PC-3 (cell line): ENCODE results near the gene ITGA3.

Experiments used
- EZH2phosphoT487 ChIP-seq: fragments of 300-600 bp; sonication (generic); IDR thresholded peaks from 2 replicates; pipeline ENCODE4 v1.6.1; 2018; ENCODE audit warnings: mild to moderate bottlenecking, antibody characterized with exemption, low read length, borderline replicate concordance
- TF ChIP-seq, protein P1 (sequence below): fragments of 300-600 bp; sonication (generic); conservative IDR thresholded peaks from 2 replicates; pipeline ENCODE4 v1.5.1; 2017; ENCODE audit warnings: antibody characterized with exemption, low read depth, mild to moderate bottlenecking, low read length

GRCh38 chr17:50020841-50021599 lies 34.9 kb upstream of the ITGA3 start:
- no peak for TF ChIP-seq EZH2phosphoT487
- TF ChIP-seq, protein P1, sequence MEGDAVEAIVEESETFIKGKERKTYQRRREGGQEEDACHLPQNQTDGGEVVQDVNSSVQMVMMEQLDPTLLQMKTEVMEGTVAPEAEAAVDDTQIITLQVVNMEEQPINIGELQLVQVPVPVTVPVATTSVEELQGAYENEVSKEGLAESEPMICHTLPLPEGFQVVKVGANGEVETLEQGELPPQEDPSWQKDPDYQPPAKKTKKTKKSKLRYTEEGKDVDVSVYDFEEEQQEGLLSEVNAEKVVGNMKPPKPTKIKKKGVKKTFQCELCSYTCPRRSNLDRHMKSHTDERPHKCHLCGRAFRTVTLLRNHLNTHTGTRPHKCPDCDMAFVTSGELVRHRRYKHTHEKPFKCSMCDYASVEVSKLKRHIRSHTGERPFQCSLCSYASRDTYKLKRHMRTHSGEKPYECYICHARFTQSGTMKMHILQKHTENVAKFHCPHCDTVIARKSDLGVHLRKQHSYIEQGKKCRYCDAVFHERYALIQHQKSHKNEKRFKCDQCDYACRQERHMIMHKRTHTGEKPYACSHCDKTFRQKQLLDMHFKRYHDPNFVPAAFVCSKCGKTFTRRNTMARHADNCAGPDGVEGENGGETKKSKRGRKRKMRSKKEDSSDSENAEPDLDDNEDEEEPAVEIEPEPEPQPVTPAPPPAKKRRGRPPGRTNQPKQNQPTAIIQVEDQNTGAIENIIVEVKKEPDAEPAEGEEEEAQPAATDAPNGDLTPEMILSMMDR = no peak
